OCI-LY3 (cell line): ENCODE measurements around the gene FANK1.

ENCODE experiments used
- EZH2phosphoT487 ChIP-seq: fragments of 200-600 bp; shearing (Covaris generic); IDR thresholded peaks from 2 replicates; pipeline ENCODE4 v1.6.1; 2018; ENCODE audit warnings: antibody characterized with exemption, mixed run types, low read depth
- TF ChIP-seq, protein P1 (sequence below): fragments of 200-600, 300-600 bp; sonication (generic); IDR thresholded peaks from 2 replicates; pipeline ENCODE4 v1.5.1; 2014; ENCODE audit warnings: antibody characterized with exemption, low read length, low read depth

GRCh38 chr10:125886914-125887512, 9.4 kb upstream of the FANK1 start:
- TF ChIP-seq, protein P1, sequence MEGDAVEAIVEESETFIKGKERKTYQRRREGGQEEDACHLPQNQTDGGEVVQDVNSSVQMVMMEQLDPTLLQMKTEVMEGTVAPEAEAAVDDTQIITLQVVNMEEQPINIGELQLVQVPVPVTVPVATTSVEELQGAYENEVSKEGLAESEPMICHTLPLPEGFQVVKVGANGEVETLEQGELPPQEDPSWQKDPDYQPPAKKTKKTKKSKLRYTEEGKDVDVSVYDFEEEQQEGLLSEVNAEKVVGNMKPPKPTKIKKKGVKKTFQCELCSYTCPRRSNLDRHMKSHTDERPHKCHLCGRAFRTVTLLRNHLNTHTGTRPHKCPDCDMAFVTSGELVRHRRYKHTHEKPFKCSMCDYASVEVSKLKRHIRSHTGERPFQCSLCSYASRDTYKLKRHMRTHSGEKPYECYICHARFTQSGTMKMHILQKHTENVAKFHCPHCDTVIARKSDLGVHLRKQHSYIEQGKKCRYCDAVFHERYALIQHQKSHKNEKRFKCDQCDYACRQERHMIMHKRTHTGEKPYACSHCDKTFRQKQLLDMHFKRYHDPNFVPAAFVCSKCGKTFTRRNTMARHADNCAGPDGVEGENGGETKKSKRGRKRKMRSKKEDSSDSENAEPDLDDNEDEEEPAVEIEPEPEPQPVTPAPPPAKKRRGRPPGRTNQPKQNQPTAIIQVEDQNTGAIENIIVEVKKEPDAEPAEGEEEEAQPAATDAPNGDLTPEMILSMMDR = no peak
- no peak for TF ChIP-seq EZH2phosphoT487
